ACC112 (cell line): ENCODE results near the gene SRGAP3.

ENCODE experiments used
- H2AFZ ChIP-seq: fragments of 200-600 bp; sonication (generic); one replicate; pipeline ENCODE4 v1.6.0; 2017; ENCODE audit warnings: antibody characterized with exemption, low read length; ENCODE audit not compliant: unreplicated experiment
- H3K27ac ChIP-seq: fragments of 200-600 bp; sonication (generic); 2 replicates; pipeline ENCODE4 v1.5.1; 2014; ENCODE audit warnings: low read depth, mild to moderate bottlenecking, antibody characterized with exemption, low read length, moderate library complexity
- H3K27me3 ChIP-seq: fragments of 200-600 bp; sonication (generic); 2 replicates; pipeline ENCODE4 v1.6.1; 2014; ENCODE audit warnings: mild to moderate bottlenecking, antibody characterized with exemption, low read length, moderate library complexity, mixed read lengths; ENCODE audit not compliant: insufficient read depth
- H3K36me3 ChIP-seq: fragments of 200-600 bp; sonication (generic); 2 replicates; pipeline ENCODE4 v1.6.1; 2016; ENCODE audit warnings: mild to moderate bottlenecking, antibody characterized with exemption, low read length, moderate library complexity, mixed read lengths; ENCODE audit not compliant: insufficient read depth
- H3K4me1 ChIP-seq: fragments of 200-600 bp; sonication (generic); one replicate; pipeline ENCODE4 v1.6.1; 2016; ENCODE audit warnings: low read length, mixed read lengths; ENCODE audit not compliant: insufficient read depth, unreplicated experiment, control insufficient read depth
- H3K4me3 ChIP-seq: fragments of 200-600 bp; sonication (generic); 2 replicates; pipeline ENCODE4 v1.5.1; 2014; ENCODE audit warnings: mild to moderate bottlenecking, low read depth, low read length
- H3K79me2 ChIP-seq: fragments of 200-600 bp; sonication (generic); one replicate; pipeline ENCODE4 v1.6.0; 2016; ENCODE audit warnings: low read length; ENCODE audit not compliant: control insufficient read depth, unreplicated experiment, insufficient read depth

Gene SRGAP3

GRCh38 chr3:9032231-9032777 is 217.1 kb downstream of the SRGAP3 start:
- H3K27ac ChIP-seq: no peak overlapping the region
- no peaks in the 10 kb centered on the region for H3K36me3 ChIP-seq
- H3K27me3 ChIP-seq: peaks cover 52% of the 10 kb centered on the region
- H3K79me2 ChIP-seq: no peaks in the 10 kb centered on the region
- no peak overlapping the region for H3K4me3 ChIP-seq
- H3K4me1 ChIP-seq: no peaks in the 10 kb centered on the region
- H2AFZ ChIP-seq: no peak overlapping the region

GRCh38 chr3:9030034-9030433 is 219.4 kb downstream of the SRGAP3 start:
- no peaks in the 10 kb centered on the region for H3K36me3 ChIP-seq
- no peaks in the 10 kb centered on the region for H3K4me1 ChIP-seq
- H3K27me3 ChIP-seq: peaks cover 65% of the 10 kb centered on the region
- H3K4me3 ChIP-seq: no peak overlapping the region
- H2AFZ ChIP-seq: no peak overlapping the region
- H3K27ac ChIP-seq: no peak overlapping the region
- H3K79me2 ChIP-seq: no peaks in the 10 kb centered on the region

- H3K4me1 ChIP-seq: no peaks in the 10 kb centered on the region
- H3K36me3 ChIP-seq: no peaks in the 10 kb centered on the region
- H2AFZ ChIP-seq: no peak overlapping the region
- no peak overlapping the region for H3K27ac ChIP-seq
- H3K27me3 ChIP-seq: peaks cover 68% of the 10 kb centered on the region
- no peak overlapping the region for H3K4me3 ChIP-seq
- H3K79me2 ChIP-seq: no peaks in the 10 kb centered on the region
Measured at GRCh38 chr3:9028134-9028533, 221.3 kb downstream of the SRGAP3 start.

- Histone ChIP-seq H2AFZ (no peak overlapping the region), H3K27me3 (peaks cover 58% of the 10 kb centered on the region), H3K79me2 (no peaks in the 10 kb centered on the region), H3K4me1 (no peaks in the 10 kb centered on the region), H3K4me3 (no peak overlapping the region), H3K36me3 (no peaks in the 10 kb centered on the region), H3K27ac (no peak overlapping the region)
Measured at GRCh38 chr3:9026320-9027045, 223.0 kb downstream of the SRGAP3 start.

- no peaks in the 10 kb centered on the region for H3K36me3 ChIP-seq
- H3K27me3 ChIP-seq: peaks cover 65% of the 10 kb centered on the region
- no peak overlapping the region for H2AFZ ChIP-seq
- H3K4me1 ChIP-seq: no peaks in the 10 kb centered on the region
- H3K4me3 ChIP-seq: no peak overlapping the region
- H3K27ac ChIP-seq: no peak overlapping the region
- no peaks in the 10 kb centered on the region for H3K79me2 ChIP-seq
Measured at GRCh38 chr3:9024341-9024740, 225.1 kb downstream of the SRGAP3 start.

- Histone ChIP-seq H3K4me3 (no peak overlapping the region), H3K36me3 (no peaks in the 10 kb centered on the region), H3K79me2 (no peaks in the 10 kb centered on the region), H3K4me1 (no peaks in the 10 kb centered on the region), H3K27me3 (peaks cover 73% of the 10 kb centered on the region), H2AFZ (no peak overlapping the region), H3K27ac (no peak overlapping the region)
Measured at GRCh38 chr3:9023226-9023590, 226.2 kb downstream of the SRGAP3 start.

- Histone ChIP-seq H3K36me3 (no peaks in the 10 kb centered on the region), H3K4me3 (no peak overlapping the region), H2AFZ (no peak overlapping the region), H3K27ac (no peak overlapping the region), H3K27me3 (peaks cover 76% of the 10 kb centered on the region), H3K4me1 (no peaks in the 10 kb centered on the region), H3K79me2 (no peaks in the 10 kb centered on the region)
Measured at GRCh38 chr3:9022305-9023225, 226.9 kb downstream of the SRGAP3 start.

- H3K79me2 ChIP-seq: no peaks in the 10 kb centered on the region
- H3K4me3 ChIP-seq: no peak overlapping the region
- H3K4me1 ChIP-seq: no peaks in the 10 kb centered on the region
- H3K27me3 ChIP-seq: peaks cover 72% of the 10 kb centered on the region
- no peak overlapping the region for H2AFZ ChIP-seq
- H3K36me3 ChIP-seq: no peaks in the 10 kb centered on the region
- H3K27ac ChIP-seq: no peak overlapping the region
Measured at GRCh38 chr3:9021271-9022009, 228.0 kb downstream of the SRGAP3 start.

GRCh38 chr3:9020426-9020825 is 229.0 kb downstream of the SRGAP3 start:
- Histone ChIP-seq H3K27ac (no peak overlapping the region), H3K4me3 (no peak overlapping the region), H3K79me2 (no peaks in the 10 kb centered on the region), H3K36me3 (no peaks in the 10 kb centered on the region), H3K27me3 (peaks cover 72% of the 10 kb centered on the region), H2AFZ (no peak overlapping the region), H3K4me1 (no peaks in the 10 kb centered on the region)

GRCh38 chr3:9019259-9019961 is 230.0 kb downstream of the SRGAP3 start:
- peaks cover 64% of the 10 kb centered on the region for H3K27me3 ChIP-seq
- no peaks in the 10 kb centered on the region for H3K36me3 ChIP-seq
- no peak overlapping the region for H3K4me3 ChIP-seq
- H3K4me1 ChIP-seq: no peaks in the 10 kb centered on the region
- no peaks in the 10 kb centered on the region for H3K79me2 ChIP-seq
- no peak overlapping the region for H2AFZ ChIP-seq
- no peak overlapping the region for H3K27ac ChIP-seq
